H1 (cell line): Measurements from ENCODE around the gene NR0B2. TPM values are rescaled to one million over a fixed set of nuclear protein-coding genes. Genes with fewer than 3 reads are reported as not detected.
"Not testable (repeated sequence)": the region's sequence is repeated elsewhere in the genome, so short reads cannot be mapped to it uniquely, and the experiment has no call there.

Experiments used
- CTCF ChIA-PET: fragments of 300-600 bp; sonication (Branson Sonifier 250); formaldehyde crosslinking; loops from one replicate; lab custom pipeline; 2021; ENCODE audit not compliant: partially characterized antibody; lab: Charles Lee
- POLR2A ChIA-PET: fragments of 300-600 bp; sonication (Branson Sonifier 250); formaldehyde crosslinking; loops from one replicate; lab custom pipeline; 2021; ENCODE audit warnings: inconsistent platforms; ENCODE audit not compliant: partially characterized antibody; lab: Charles Lee
- DNase-seq, 2 experiments: peaks; one replicate each; pipeline versions ENCODE4 v3.0.0 to v3.0.0-alpha.2; 2010 to 2022; ENCODE audit warnings: low spot score in 2 of 2, low read depth in 1 of 2, mixed read lengths in 1 of 2
- FAIRE-seq: peaks from 2 replicates; lab custom pipeline; 2011; peaks lifted over from hg19 to GRCh38; lab: Jason Lieb, UNC
- H2AFZ ChIP-seq: 2 replicates; pipeline ENCODE4 v1.8.1; 2012; ENCODE audit warnings: low read length, inconsistent platforms
- H2AK5ac ChIP-seq: 2 replicates; pipeline ENCODE4 v1.6.1; 2013; ENCODE audit warnings: low read depth, low read length
- H2BK120ac ChIP-seq: replicated peaks from 2 replicates; pipeline ENCODE3; 2013; ENCODE audit warnings: low read depth, low read length, inconsistent platforms
- H2BK12ac ChIP-seq: 2 replicates; pipeline ENCODE4 v1.6.1; 2013; ENCODE audit warnings: low read depth, low read length
- H2BK15ac ChIP-seq: 2 replicates; pipeline ENCODE4 v1.6.1; 2013; ENCODE audit warnings: low read length
- H2BK20ac ChIP-seq: 2 replicates; pipeline ENCODE4 v1.6.1; 2013; ENCODE audit warnings: low read length
- H2BK5ac ChIP-seq: 2 replicates; pipeline ENCODE4 v1.6.1; 2013; ENCODE audit warnings: low read depth, low read length
- H3K14ac ChIP-seq: 2 replicates; pipeline ENCODE4 v1.6.1; 2013; ENCODE audit warnings: inconsistent platforms; ENCODE audit not compliant: insufficient read length
- H3K18ac ChIP-seq: 2 replicates; pipeline ENCODE4 v1.6.1; 2013; ENCODE audit warnings: low read length; ENCODE audit errors: extremely low read depth
- H3K23ac ChIP-seq: 2 replicates; pipeline ENCODE4 v1.6.1; 2013; ENCODE audit warnings: inconsistent platforms; ENCODE audit not compliant: insufficient read length
- H3K23me2 ChIP-seq: 2 replicates; pipeline ENCODE4 v1.6.1; 2013; ENCODE audit warnings: low read depth, low read length
- H3K27ac ChIP-seq: 2 replicates; pipeline ENCODE4 v1.6.1; 2011; ENCODE audit warnings: low read depth, low read length, inconsistent platforms
- H3K27me3 ChIP-seq, 4 experiments: replicated peaks in 1 of 4; 1 replicate in 1 of 4; 2 replicates in 3 of 4; pipeline versions ENCODE4 v1.6.1 to v1.8.1; 2011 to 2013; ENCODE audit warnings: low read length in 3 of 4, mild to moderate bottlenecking in 3 of 4, inconsistent platforms in 2 of 4, mixed read lengths in 2 of 4, moderate library complexity in 1 of 4; ENCODE audit not compliant: control insufficient read depth in 3 of 4, insufficient read depth in 3 of 4; ENCODE audit errors: extremely low read depth in 1 of 4
- H3K36me3 ChIP-seq, 4 experiments: 2 replicates each; pipeline versions ENCODE4 v1.6.1 to v1.8.1; 2011 to 2013; ENCODE audit warnings: mild to moderate bottlenecking in 4 of 4, low read length in 3 of 4, moderate library complexity in 2 of 4, control low read depth in 1 of 4, inconsistent platforms in 1 of 4; ENCODE audit not compliant: insufficient read depth in 4 of 4, control insufficient read depth in 2 of 4
- H3K4ac ChIP-seq: replicated peaks from 2 replicates; pipeline ENCODE3; 2013; ENCODE audit warnings: low read length, low read depth, mixed read lengths, inconsistent platforms; ENCODE audit not compliant: insufficient read length
- H3K4me1 ChIP-seq, 4 experiments: replicated peaks in 1 of 4; 1 replicate in 1 of 4; 2 replicates in 3 of 4; pipeline versions ENCODE4 v1.6.1 to v1.8.1; 2011 to 2013; ENCODE audit warnings: low read length in 3 of 4, inconsistent platforms in 2 of 4, mixed read lengths in 1 of 4; ENCODE audit not compliant: insufficient read depth in 4 of 4, control insufficient read depth in 3 of 4
- H3K4me2 ChIP-seq, 2 experiments: 2 replicates each; pipeline versions ENCODE4 v1.6.1 to v1.8.1; 2011 to 2013; ENCODE audit warnings: low read depth in 2 of 2, low read length in 2 of 2, control low read depth in 1 of 2, inconsistent platforms in 1 of 2, mild to moderate bottlenecking in 1 of 2; ENCODE audit not compliant: insufficient read depth in 1 of 2
- H3K4me3 ChIP-seq, 4 experiments: fragments of 200-600, 300-600 bp in 1 of 4; sonication (generic), shearing (Covaris generic), sonication (Bioruptor Twin) in 1 of 4; 2 replicates each; pipeline versions ENCODE4 v1.5.1 to v1.8.1; 2011 to 2016; ENCODE audit warnings: low read length in 4 of 4, low read depth in 3 of 4, control low read depth in 2 of 4, inconsistent platforms in 2 of 4, mild to moderate bottlenecking in 2 of 4, mixed read lengths in 1 of 4, moderate library complexity in 1 of 4; ENCODE audit not compliant: insufficient read depth in 2 of 4; ENCODE audit errors: extremely low read depth in 1 of 4
- H3K56ac ChIP-seq: replicated peaks from 2 replicates; pipeline ENCODE3; 2013; ENCODE audit warnings: low read depth, mild to moderate bottlenecking, mixed read lengths, low read length, inconsistent platforms; ENCODE audit not compliant: insufficient read length
- H3K79me1 ChIP-seq: 2 replicates; pipeline ENCODE4 v1.6.1; 2013; ENCODE audit warnings: low read depth, low read length, control low read depth
- H3K79me2 ChIP-seq, 2 experiments: 2 replicates each; pipeline versions ENCODE4 v1.6.1 to v1.8.1; 2012 to 2013; ENCODE audit warnings: low read length in 2 of 2, mild to moderate bottlenecking in 2 of 2, inconsistent platforms in 1 of 2; ENCODE audit not compliant: insufficient read depth in 2 of 2, control insufficient read depth in 1 of 2
- H3K9ac ChIP-seq, 4 experiments: replicated peaks in 1 of 4; 1 replicate in 1 of 4; 2 replicates in 3 of 4; pipeline versions ENCODE4 v1.6.1 to v1.8.1; 2011 to 2013; ENCODE audit warnings: low read depth in 3 of 4, low read length in 3 of 4, control low read depth in 2 of 4, mild to moderate bottlenecking in 2 of 4, moderate library complexity in 2 of 4, inconsistent platforms in 1 of 4; ENCODE audit errors: extremely low read depth in 1 of 4
- H3K9me3 ChIP-seq, 2 experiments: 2 replicates each; pipeline versions ENCODE4 v1.6.1 to v1.8.1; 2012 to 2013; ENCODE audit warnings: mild to moderate bottlenecking in 2 of 2, moderate library complexity in 2 of 2, control low read depth in 1 of 2, inconsistent platforms in 1 of 2, low read depth in 1 of 2, low read length in 1 of 2, mixed read lengths in 1 of 2; ENCODE audit not compliant: insufficient read depth in 2 of 2
- H4K20me1 ChIP-seq, 2 experiments: replicated peaks in 1 of 2; 2 replicates each; pipeline versions ENCODE3 to v1.8.1; 2011 to 2013; ENCODE audit warnings: inconsistent platforms in 2 of 2, low read length in 2 of 2, mild to moderate bottlenecking in 1 of 2; ENCODE audit not compliant: insufficient read depth in 2 of 2, control insufficient read depth in 1 of 2
- H4K5ac ChIP-seq: 2 replicates; pipeline ENCODE4 v1.6.1; 2013; ENCODE audit warnings: low read length, low read depth, mixed read lengths, inconsistent platforms; ENCODE audit not compliant: insufficient read length
- H4K8ac ChIP-seq: 2 replicates; pipeline ENCODE4 v1.8.0; 2013; ENCODE audit warnings: mild to moderate bottlenecking, moderate library complexity, low read length, inconsistent platforms; ENCODE audit not compliant: insufficient read depth; ENCODE audit errors: extremely low read depth
- H4K91ac ChIP-seq: replicated peaks from 2 replicates; pipeline ENCODE3; 2013; ENCODE audit warnings: low read length, mixed read lengths, inconsistent platforms; ENCODE audit not compliant: insufficient read length
- WGBS, 2 experiments: shearing (Covaris generic) in 1 of 2; methylation state at CpG; one replicate each; pipeline versions ENCODE4 v1.1.6 to v1.1.7; 2013 to 2015; ENCODE audit warnings: low lambda C conversion rate in 2 of 2, mixed read lengths in 2 of 2, inconsistent platforms in 1 of 2, low coverage in 1 of 2, missing lambda C conversion rate in 1 of 2; ENCODE audit not compliant: insufficient replicate concordance in 2 of 2, insufficient coverage in 1 of 2, insufficient read length in 1 of 2; ENCODE audit errors: extremely low coverage in 1 of 2, missing lambda C conversion rate in 1 of 2; 5-methylcytosine and 5-hydroxymethylcytosine counted together
- polyA plus RNA-seq, 7 experiments: library from polyadenylated mRNA; depleted of rRNA in 3 of 7; stranded (reverse) in 5 of 7; unstranded in 2 of 7; fragments of >200 nt in 5 of 7; fragments of 200-250 nt in 2 of 7; gene quantifications; 1 replicate in 5 of 7; 2 replicates in 1 of 7; 4 replicates in 1 of 7; pipeline versions ENCODE4 v1.2.1 to v1.2.3, GENCODE V29; 2011 to 2013; ENCODE audit warnings: missing spikeins in 2 of 7, mixed read lengths in 2 of 7
- total RNA-seq: library from RNA; stranded (reverse); fragmentation: NEBNext Ultra II Directional; extraction: Animal tissue kit (Norgen Biotek cat#: 25700); gene quantifications from 2 replicates; pipeline ENCODE4 v1.2.1, GENCODE V29; 2021

The NR0B2 gene
- total and polyA plus RNA-seq, 2 of the 8 experiments (the other 6 are each of a cell fraction or from before 2014, with no cell fraction given) = not detected

- 87% methylated on average over 16 of the region's 16 CpGs; no CpG with 5 or more reads in 1 of the 2 experiments for WGBS, 2 experiments
- H2AFZ ChIP-seq, FAIRE-seq, H4K8ac ChIP-seq, H3K23ac ChIP-seq, H3K79me2 ChIP-seq, H3K23me2 ChIP-seq, H3K4me1 ChIP-seq, H3K14ac ChIP-seq, H2BK20ac ChIP-seq, H2AK5ac ChIP-seq, H3K27ac ChIP-seq, H3K4ac ChIP-seq, H4K5ac ChIP-seq, H3K18ac ChIP-seq, H3K9me3 ChIP-seq, H3K9ac ChIP-seq, H2BK15ac ChIP-seq, DNase-seq, H2BK12ac ChIP-seq, H3K79me1 ChIP-seq, H4K20me1 ChIP-seq, H3K4me2 ChIP-seq, H2BK120ac ChIP-seq, H3K27me3 ChIP-seq, H3K4me3 ChIP-seq, H2BK5ac ChIP-seq, H3K56ac ChIP-seq, H4K91ac ChIP-seq, CTCF ChIA-PET: not testable (repeated sequence)
- peaks cover 2 to 40% (median 18%) of the 10 kb centered on the region in 4 experiments; a peak in 7 of 8 replicates for H3K36me3 ChIP-seq
- POLR2A ChIA-PET = interaction anchor here (0.6 to 5.3 kb wide), 6 partner anchors 9 to 89 kb away, joined by 3 to 26 read pairs (median 4); partner anchors contain the start of genes GPATCH3, KDF1 and NUDC
Measured at GRCh38 chr1:26948725-26949057, 34.9 kb upstream of the NR0B2 start.
